BE2C (cell line): Measurements from ENCODE around the gene FAM13A.

Experiments used
- DNase-seq: peaks from one replicate; pipeline ENCODE4 v3.0.0-alpha.2; 2020
- H3K27me3 ChIP-seq: fragments of 250-450 bp; sonication (Bioruptor Pico); 2 replicates; pipeline ENCODE4 v1.5.1; 2020; ENCODE audit warnings: mild to moderate bottlenecking
- H3K36me3 ChIP-seq: fragments of 250-450 bp; sonication (Bioruptor Pico); 2 replicates; pipeline ENCODE4 v1.5.1; 2020; ENCODE audit warnings: mild to moderate bottlenecking
- H3K4me1 ChIP-seq: fragments of 250-450 bp; sonication (Bioruptor Pico); 2 replicates; pipeline ENCODE4 v1.5.1; 2020
- H3K4me3 ChIP-seq: 2 replicates; pipeline ENCODE4 v1.5.1; 2011; ENCODE audit warnings: low read depth, low read length
- H3K9me3 ChIP-seq: fragments of 250-450 bp; sonication (Bioruptor Pico); 2 replicates; pipeline ENCODE4 v1.5.1; 2020
- TF ChIP-seq, protein P1 (sequence below): IDR thresholded peaks from 2 replicates; pipeline ENCODE4 v1.5.1; 2012; ENCODE audit warnings: mild to moderate bottlenecking, low read depth, low read length

The FAM13A gene

GRCh38 chr4:88960576-88960975, 96.4 kb downstream of the FAM13A start:
- Histone ChIP-seq H3K4me3 (no peak overlapping the region), H3K4me1 (no peaks in the 10 kb centered on the region), H3K9me3 (no peaks in the 10 kb centered on the region), H3K27me3 (no peaks in the 10 kb centered on the region), H3K36me3 (no peaks in the 10 kb centered on the region)
- no peak for DNase-seq
- TF ChIP-seq, protein P1, sequence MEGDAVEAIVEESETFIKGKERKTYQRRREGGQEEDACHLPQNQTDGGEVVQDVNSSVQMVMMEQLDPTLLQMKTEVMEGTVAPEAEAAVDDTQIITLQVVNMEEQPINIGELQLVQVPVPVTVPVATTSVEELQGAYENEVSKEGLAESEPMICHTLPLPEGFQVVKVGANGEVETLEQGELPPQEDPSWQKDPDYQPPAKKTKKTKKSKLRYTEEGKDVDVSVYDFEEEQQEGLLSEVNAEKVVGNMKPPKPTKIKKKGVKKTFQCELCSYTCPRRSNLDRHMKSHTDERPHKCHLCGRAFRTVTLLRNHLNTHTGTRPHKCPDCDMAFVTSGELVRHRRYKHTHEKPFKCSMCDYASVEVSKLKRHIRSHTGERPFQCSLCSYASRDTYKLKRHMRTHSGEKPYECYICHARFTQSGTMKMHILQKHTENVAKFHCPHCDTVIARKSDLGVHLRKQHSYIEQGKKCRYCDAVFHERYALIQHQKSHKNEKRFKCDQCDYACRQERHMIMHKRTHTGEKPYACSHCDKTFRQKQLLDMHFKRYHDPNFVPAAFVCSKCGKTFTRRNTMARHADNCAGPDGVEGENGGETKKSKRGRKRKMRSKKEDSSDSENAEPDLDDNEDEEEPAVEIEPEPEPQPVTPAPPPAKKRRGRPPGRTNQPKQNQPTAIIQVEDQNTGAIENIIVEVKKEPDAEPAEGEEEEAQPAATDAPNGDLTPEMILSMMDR: no peak

DNA sequence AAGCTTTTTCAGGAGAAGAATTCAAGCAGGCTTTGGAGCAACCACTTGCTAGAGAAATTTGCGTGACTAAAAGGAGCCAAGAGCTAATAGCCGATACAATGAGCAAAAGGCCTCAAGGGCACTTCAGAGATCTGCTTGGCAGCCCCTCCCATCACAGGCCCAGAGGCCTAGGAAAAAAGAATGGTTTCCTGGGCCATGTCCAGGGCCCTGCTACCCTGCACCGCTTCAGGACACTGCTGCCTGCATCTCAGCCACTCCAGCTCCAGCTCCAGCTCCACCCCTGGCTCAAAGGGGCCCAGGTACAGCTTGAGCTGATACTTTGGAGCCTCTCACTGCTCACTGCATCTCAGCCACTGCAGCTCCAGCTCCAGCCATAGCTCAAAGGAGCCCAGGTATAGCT, 98.9 kb downstream of the FAM13A start:
- H3K36me3 ChIP-seq: no peaks in the 10 kb centered on the region
- no peaks in the 10 kb centered on the region for H3K9me3 ChIP-seq
- no peaks in the 10 kb centered on the region for H3K27me3 ChIP-seq
- no peak for DNase-seq
- no peak overlapping the region for H3K4me3 ChIP-seq
- H3K4me1 ChIP-seq: no peaks in the 10 kb centered on the region
- TF ChIP-seq, protein P1: no peak

- Histone ChIP-seq H3K36me3 (no peaks in the 10 kb centered on the region), H3K4me3 (no peak overlapping the region), H3K9me3 (no peaks in the 10 kb centered on the region), H3K4me1 (no peaks in the 10 kb centered on the region), H3K27me3 (no peaks in the 10 kb centered on the region)
- TF ChIP-seq, protein P1: no peak
- DNase-seq: no peak
These were observed 99.4 kb downstream of the FAM13A start for GRCh38 chr4:88957570-88957969.

- Histone ChIP-seq H3K9me3 (no peaks in the 10 kb centered on the region), H3K4me1 (no peaks in the 10 kb centered on the region), H3K36me3 (no peaks in the 10 kb centered on the region), H3K27me3 (no peaks in the 10 kb centered on the region), H3K4me3 (no peak overlapping the region)
- no peak for DNase-seq
- TF ChIP-seq, protein P1: no peak
These were observed 101.2 kb downstream of the FAM13A start for GRCh38 chr4:88955580-88956380.

- Histone ChIP-seq H3K27me3 (no peaks in the 10 kb centered on the region), H3K4me3 (no peak overlapping the region), H3K4me1 (no peaks in the 10 kb centered on the region), H3K9me3 (no peaks in the 10 kb centered on the region), H3K36me3 (no peaks in the 10 kb centered on the region)
- no peak for DNase-seq
- TF ChIP-seq, protein P1: no peak
These were observed 103.6 kb downstream of the FAM13A start for GRCh38 chr4:88953400-88953799.

- H3K4me1 ChIP-seq: no peaks in the 10 kb centered on the region
- TF ChIP-seq, protein P1: no peak
- H3K27me3 ChIP-seq: no peaks in the 10 kb centered on the region
- H3K9me3 ChIP-seq: no peaks in the 10 kb centered on the region
- no peak for DNase-seq
- H3K36me3 ChIP-seq: no peaks in the 10 kb centered on the region
- no peak overlapping the region for H3K4me3 ChIP-seq
These were observed 104.9 kb downstream of the FAM13A start for GRCh38 chr4:88952081-88952480.
